NCI-H2171 (cell line): ENCODE measurements around the gene LRRC74B.
"Not testable (repeated sequence)": the region's sequence is repeated elsewhere in the genome, so short reads cannot be mapped to it uniquely, and the experiment has no call there.

Experiments used
- DNase-seq: peaks from one replicate; lab custom pipeline; 2025; lab: John Stamatoyannopoulos, UW

Gene LRRC74B

DNA sequence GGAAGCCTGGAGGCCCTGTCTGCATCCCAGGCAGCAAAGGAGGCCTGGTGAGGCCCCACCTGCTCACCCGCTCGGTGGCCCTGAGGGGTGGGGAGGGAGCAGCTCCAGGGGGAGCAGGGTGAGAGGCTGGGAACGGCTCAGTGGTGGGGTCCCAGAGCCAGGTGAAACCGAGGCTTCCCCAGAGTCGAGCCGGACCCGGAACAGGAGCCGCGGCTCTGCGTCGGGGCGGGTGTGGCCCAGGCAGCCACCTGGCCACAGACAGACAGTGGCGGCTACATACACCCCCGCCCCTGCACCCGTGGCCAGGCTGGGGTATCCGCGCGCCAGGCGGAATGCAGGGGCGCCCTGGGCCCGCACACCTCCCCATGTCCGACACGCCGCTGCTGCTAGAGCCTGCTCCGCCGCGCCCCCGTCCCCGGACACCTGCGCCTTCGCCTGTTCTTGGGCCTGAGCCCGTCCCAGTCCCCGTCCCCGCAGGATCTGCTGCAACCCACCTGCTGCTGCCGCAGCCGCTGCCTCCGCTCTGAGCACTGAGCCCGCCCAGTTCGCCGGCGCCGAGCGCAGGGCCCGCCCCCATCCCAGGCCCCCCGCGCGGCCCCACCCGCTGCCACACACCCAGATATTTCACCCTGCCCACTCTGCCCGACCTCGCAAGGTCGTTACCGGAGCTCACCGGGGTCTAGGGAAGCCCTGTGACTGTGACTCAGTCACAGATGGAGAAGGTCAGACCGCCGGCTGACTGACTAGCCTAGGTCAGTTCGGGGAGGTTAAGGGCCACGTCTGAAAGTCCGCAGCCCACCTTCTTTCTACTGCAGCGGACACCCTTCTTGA lies 13.5 kb upstream of the LRRC74B start, which contains the start of gene SLC7A4:
TSS of gene SLC7A4 (minus strand) at position 525 of the 831 bp plus-strand sequence. CDS start 749 bp downstream, outside the sequence.
- DNase-seq, result no peak

DNA sequence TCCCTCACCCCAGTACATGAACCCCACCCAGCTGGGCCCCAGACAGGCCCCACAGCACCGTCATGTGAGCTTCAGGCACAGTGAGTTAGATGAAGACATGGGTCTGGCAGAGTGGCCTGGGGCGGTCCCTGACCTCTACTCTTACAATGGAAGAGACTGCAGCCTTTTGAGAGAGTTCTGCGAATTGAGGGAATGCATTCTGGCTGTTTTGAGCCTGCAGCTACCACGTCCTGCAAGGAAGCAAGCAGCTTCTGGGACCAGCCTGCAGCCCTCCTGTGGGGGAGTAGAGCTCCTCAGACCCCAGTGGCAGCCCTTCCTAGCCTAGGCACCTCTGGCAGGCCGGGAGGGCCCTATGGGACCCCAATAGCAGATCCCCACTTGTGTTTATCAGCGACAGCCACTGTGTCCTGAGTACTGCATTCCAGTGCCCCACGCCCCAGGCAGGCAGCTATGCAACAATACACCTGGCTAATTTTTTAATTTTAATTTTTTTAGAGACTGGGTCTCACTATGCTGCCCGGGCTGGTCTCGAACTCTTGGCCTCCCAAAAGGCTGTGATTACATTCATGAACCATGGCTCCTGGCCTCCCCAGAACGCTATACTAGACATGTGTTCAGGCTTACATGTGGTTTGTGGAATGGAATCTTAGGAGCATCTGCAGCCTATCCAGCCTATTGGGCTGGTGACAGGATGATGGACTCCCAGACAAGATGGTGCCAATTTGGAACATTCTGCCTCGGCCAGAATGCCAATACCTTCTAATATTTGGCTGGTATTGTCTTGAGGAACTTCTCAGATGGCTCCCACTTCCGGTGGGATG lies 12.7 kb upstream of the LRRC74B start:
- no peak for DNase-seq

DNA sequence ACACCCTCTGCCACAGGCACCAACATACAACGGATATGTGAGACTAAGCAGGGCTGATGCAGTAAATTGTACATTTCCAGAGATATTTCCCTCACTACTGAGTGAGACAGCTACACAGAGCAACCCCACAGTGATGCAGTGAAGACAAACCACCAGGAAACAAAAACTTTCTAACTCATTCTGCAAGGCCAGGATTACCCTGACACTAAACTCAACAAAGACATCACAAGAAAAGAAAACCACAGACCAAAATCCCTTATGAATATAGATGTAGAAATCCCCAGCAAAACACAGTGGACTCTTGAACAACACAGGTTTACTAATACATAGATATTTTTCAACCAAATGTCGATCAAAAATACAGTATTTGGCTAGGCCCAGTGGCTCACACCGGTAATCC lies 11.9 kb upstream of the LRRC74B start:
- no peak for DNase-seq

DNA sequence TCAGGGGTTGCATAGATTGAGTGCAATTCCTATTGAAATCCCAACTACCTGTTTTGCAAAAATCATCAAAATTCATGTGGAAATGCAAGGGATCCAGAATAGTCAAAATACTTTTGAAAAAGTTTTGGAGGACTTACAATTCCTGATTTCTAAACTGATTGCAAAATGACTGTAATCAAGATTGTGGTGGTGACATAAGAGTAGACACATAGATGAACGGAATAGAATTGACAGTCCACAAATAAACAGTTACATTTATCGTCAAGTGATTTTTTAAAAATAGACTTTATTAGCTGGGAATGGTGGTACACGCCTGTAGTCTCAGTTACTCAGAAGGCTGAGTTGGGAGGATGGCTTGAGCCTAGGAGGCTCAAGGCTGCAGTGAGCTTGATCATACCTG lies 10.8 kb upstream of the LRRC74B start:
- DNase-seq, result no peak

DNA sequence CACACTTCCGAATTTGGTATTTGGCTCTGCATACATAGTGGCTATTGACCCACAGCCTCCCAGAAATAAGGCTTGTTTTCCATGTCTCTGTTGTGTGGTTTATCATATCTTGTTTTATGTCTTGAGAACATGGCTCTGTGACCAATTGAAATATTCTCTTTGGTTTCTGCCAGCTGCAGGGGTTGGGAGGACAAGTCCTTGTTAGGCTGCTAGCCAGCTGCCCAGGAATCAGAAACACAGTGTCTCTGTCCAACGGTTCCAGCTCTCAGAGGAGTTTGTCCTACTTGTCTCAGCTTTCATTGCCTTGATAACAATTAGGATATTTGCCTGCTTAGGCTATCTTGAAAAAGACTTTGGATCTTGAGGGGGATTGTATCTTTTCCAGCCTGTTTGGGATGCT lies 7.3 kb upstream of the LRRC74B start:
- DNase-seq, result no peak

DNA sequence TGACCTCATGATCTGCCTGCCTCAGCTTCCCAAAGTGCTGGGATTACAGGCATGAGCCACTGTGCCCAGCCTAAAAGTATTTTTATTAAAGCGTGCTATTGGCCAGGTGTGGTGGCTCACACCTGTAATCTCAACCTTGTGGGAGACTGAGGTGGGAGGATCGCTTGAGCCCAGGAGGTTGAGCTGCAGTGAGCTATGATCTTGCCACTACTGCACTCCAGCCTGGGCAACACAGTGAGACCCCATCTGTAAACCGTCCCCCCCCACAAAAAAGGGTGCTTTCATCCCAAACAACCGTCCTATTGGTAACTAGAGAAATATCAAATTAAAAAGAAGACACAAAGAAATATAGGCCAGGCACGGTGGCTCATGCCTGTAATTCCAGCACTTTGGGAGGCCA lies 6.6 kb upstream of the LRRC74B start:
- not testable (repeated sequence) for DNase-seq

DNA sequence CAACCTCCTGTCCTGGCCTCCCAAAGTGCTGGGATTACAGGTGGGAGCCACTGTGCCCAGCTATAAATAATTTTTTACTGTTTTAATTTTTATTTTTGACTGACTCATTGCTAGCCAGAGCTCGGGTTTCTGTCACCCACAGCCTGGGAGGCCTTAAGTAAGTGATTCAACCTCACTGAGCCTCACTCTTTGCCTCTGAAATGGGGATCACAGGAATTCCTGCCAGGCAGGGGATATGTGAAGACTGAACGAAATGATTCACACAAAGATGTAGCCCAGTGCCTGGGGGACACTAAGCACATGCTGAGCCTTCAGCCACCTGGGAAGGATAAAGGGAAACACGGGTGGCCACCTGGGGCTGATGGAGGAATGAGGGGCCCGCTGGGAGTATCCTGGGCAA lies 3.8 kb upstream of the LRRC74B start:
- no peak for DNase-seq

DNA sequence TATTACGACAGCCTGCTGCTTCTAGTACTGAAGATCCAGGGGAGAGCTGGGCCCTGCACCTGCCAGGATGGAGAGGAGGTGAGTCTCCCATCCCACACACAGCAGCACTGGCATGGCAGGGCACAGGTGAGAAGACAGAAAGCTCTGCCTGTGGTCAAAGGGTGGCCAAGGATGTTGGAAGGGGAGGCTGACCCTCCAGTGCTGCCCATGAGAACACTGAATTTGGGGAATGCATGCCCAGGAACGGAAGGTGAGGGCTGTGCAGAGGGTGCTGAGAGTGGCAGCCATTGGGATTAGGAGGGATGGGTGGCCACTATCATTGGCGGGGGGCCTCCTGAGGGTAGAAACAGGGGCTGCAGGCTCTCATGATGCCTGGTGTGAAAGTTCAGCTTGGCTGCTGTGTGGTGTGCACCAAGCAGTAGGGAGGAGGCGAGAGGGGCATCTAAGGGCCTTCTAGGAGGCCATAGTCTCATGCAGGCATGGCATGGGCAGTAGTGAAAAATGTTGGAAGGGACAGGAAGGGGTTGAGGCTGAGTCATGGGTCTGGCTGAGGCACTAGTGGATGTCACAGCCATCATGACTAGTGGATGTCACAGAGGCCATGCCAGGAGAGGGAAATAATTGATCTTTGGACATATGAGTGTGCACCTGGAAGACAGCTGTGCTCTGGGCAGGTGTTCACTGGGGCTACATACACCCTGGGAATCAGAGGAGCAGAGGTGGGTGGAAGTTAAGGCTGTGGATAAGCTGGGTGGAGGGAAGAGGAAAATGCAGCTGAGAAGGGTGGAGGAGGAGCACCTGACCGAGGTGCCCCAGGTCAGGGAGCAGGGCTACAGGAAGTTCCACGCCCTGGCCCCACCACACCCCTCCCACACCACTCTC lies 2.5 kb upstream of the LRRC74B start:
- no peak for DNase-seq

DNA sequence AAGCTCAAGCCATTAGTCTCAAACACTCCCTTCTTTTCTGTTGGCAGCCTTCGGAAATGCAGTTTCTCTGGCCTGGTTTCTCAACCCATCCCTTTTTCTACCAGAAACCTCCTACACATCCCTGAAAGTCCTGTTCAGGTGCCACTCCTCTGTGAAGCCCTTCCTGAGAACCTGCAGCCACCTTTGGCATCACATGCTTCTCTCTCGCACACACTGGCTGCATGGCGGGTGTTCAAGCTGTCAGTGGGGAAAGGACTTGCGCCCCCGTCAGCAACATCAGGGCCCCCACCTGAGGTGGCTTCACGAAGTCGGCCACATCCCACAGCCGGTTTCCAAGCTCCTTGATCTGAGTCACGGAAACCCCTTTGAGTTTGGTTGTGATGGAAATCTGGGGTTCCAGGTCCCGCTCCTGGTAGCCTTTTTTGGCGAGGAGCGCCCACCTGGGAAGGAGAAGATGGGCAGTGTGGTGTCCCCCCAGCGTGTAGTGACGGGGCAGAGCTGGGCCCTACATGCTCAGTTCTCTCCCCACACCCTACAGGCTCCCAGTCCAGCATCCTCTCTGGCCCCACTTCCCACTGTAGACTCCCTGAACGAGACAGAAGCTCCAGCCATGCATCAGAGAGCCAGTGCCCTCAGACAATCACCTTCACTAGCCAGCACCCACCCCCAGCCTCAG lies 1.7 kb upstream of the LRRC74B start:
- DNase-seq, result no peak

DNA sequence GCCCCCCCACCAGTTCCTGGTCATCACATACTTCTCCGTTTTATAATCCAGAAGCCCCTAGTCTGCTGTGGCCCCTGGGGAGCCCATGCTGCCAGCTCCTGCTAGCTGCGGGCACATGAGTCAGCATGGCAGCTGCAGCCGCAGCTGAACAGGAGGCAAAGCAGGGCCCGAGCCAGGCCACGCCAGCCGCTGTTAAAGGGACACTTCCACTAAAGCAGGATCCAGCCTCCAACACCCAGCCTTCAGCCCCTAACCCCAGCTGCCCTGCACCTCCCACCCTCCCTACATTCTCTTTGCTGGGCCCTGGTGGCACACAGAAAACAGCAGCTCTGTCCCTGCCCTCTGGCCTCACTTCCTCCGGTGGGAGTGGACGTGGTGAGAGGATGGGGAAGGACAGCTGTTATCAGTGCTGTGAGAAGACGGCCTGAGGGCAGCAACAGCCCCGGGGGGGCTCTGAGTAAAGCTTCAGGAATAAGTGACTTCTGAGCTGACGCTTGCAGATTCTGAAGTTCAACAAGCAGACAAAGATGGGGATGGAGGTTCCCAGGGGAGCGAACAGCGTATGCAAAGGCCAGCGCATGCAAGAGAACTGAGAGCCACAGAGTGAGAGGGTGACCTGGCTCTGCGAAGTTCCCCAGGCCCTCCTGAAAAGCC lies 688 bp upstream of the LRRC74B start:
- DNase-seq, result peak; percentile 20

DNA sequence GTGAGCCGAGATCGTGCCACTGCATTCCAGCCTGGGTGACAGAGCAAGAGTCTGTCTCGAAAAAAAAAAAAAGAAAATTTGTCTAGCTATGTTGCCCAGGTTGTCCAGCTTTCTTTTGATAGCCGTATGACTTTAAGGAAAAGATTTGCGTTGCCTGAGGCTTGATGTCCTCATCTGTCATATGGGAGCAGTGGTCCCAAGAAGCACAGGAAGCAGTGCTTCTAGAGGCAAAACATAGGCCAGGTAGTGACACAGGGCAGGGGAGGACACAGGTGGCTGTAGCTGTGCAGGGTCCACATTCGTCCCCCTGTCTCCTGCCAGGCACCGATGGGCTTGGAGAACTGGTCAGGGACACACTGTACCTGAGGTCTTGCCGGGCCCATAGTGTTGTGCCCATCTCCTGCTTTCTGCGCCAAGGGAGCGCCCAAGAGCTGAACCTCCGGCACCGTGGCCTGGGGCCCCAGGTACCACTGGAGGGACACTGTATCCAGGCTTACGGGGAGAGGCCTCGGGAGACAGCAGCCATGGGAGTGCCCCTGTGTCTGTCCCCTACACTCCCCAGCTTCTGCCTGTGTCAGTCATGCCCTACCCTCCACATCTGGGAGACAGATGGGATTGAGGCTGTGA lies 1.4 kb downstream of the LRRC74B start:
- DNase-seq, result no peak

DNA sequence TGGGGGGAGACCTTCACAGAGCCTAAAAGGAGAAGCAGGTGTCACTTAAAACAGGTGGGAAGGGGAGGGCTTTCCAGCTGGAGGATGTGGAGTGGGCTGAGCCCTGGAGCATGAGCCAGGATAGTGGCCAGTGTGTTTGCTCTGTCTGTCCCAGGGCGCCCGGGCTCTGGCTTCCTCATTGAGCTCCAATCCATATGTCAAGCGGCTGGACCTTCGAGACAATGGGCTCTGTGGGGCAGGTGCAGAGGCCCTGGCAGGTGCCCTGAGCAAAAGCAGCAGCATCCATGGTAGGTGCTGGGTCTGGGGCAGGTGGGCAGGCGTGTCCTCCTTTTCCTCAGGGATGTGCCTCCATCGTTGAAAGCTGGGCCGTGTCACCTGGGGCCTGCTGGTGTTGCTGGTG lies 2.0 kb downstream of the LRRC74B start:
- peak; percentile 50 for DNase-seq

DNA sequence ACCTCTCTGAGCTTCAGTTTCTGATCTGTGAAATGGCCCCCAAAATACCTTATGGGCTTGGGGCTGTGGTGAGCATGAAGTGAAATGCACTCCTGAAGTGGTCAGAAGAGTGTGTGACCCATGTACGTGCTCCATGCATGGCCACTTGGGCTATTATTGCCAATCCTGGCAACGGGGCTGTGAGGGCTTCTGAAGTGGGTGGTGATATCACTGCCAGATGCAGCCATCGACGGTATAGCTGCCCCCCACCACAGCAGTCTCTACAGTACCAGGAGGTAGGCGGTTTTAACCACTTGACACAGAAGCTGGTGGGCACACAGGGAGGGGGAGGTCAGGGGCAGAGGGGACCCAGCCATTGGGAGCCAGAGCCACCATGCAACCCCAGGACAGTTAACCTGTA lies 2.7 kb downstream of the LRRC74B start:
- DNase-seq, result not testable (repeated sequence)

DNA sequence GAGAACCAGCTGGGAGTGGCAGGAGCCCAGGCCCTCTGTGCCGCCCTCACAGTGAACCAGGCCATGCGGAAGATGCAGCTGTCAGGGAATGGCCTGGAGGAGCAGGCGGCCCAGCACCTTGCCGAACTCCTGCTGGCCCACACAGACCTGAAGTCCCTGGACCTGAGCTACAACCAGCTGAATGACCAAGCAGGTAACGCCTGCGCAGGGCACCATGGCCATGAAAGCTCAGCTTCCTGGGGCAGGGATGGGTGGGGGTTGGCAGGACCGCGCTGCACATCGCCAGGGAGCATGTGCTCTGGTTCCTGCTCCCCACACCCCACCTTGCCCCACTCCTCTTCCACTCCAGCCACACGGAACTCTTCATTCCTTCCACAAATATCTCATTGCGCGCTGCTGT lies 3.2 kb downstream of the LRRC74B start:
- not testable (repeated sequence) for DNase-seq

DNA sequence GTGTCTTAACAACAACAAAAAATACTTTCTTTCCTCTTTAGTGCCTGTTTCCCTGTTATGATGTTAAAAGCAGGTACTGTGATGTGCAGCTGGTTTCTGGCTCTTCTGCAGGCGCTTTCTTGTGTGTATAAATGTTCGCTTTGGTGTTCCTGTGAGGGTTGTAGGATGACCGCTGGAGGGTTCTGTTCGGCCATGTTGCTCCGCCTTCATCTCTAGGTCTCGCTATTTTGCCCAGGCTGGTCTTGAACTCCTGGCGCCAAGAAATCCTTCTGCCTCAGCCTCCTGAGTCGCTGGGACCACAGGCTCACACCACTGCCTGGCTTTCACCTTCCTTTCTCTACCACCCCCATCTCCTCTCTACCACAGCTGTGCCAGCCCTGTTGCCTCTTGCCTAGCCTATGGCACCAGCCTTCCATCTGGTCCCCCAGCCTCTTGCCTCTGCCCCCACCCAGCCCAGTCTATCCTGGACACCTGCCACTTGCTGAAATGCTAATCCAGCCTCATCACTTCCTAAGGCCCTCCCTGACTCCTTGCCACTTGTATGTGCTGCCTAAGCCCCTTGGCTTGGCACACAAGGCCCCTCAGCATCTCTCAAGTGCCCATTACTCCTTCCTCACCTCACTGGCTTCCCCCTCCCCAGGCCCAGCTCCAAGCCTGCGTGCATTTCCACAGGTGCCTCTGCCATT lies 5.5 kb downstream of the LRRC74B start:
- peak; percentile 65 for DNase-seq

DNA sequence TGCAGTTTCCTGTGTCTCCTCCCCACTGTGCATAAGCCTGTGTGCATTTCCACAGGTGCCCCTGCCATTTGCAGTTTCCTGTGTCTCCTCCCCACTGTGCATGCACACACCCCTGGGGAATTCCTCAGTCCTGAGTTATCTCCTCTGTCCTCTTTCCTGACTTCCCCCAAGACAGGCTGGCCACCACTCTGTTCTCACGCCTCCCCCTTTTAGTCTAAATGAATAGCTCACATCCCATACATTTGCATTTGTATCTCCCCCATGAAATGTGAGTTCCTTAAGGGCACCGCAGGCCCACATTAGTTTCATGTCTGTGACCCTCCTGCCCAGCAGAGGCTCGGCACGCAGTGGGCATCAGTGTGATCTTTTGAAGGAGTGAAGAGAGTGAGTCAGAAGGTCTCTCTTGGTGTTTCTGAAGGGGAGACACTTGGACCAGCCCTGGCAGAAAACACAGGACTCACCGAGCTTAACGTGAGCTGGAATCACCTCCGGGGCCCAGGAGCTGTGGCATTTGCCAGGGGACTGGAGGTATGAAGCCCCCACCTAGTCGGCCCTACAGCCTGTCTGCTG lies 6.2 kb downstream of the LRRC74B start:
- DNase-seq, result no peak

DNA sequence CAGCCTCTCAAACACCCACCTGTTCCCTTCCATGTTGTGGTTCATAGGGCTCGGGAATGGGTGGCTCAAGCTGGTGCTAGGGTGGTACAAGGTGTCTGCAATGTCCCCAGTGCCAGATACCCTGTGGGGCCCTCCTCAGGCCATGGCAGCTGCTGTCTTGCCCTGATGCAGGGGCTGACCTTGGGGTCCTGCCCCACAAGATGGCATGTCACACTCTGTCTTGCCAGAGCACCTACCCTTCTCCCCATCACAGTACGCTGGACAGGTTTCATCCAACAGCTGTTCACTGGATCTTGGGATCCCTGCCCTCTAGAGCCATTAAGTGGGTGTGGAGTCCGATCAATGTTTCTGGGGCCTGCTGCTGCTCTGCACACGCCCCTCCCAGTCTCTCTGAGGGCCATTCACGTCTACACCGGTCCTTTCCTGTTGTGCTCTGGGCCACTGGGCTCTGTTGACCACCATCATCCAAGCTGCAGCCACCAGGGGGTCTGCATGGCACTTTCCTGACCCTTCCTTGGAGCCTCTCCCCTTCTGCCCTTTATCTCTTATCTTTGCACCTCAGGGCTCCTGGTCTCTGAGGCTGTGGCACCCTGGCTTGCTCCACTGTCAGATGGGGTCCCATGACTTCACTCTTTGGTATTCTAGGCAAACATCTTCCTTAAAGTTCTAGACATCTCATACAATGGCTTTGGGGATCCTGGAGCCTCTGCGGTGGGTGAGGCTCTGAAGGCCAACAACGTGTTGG lies 7.1 kb downstream of the LRRC74B start:
- no peak for DNase-seq

DNA sequence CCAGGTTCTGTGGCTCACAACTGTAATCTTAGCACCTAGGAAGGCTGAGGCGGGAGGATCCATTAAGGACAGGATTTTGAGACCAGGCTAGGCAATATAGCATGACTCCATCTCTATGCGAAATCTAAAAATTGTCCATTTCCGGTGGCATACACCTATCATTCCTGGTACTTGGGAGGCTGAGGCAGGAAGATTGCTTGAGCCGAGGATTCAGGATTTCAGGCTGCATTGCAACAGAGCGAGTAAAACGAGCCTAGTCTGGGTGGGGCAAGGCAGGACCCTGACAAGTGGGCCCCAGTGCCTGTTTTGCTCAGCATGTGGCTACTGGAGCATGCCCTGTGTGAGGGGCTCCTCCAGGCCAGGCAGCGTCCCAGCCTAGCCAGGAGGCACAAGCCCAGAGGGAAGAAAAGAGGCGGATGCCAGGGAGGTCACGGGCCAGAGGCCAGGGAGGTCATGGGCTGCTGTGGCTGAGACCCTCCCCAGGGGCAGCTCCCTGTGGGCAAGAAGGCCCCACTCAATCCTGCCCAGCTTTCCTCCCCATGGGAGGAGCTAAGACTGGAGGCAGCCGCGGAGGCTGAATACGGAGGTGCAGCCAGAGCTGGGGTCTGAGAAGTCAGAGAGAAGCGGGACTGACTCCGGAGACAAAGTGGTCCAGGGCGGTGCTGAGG lies 8.4 kb downstream of the LRRC74B start:
- DNase-seq, result no peak
